Lower lobe of right lung (tissue), 2 donors: ENCODE results near the gene VAV2. TPM values are rescaled to one million over a fixed set of nuclear protein-coding genes. Genes with fewer than 3 reads are reported as not detected.
A peak's percentile ranks its signal among the peaks of the same experiment; 100 is the strongest.

Source experiments
- ATAC-seq, 2 donors: fragments of 200-7000 bp; cut with Tn5 transposase; one replicate each; pipeline ENCODE4 v1.9.1; 2020 to 2022; ENCODE audit warnings: mild to moderate bottlenecking in 2 of 2, moderate library complexity in 2 of 2
- DNase-seq: peaks from one replicate; pipeline ENCODE4 v3.0.0-alpha.2; 2020
- H3K27ac ChIP-seq: fragments of 200-600 bp; one replicate; pipeline ENCODE4 v1.8.0; 2022
- H3K27me3 ChIP-seq: fragments of 200-600 bp; one replicate; pipeline ENCODE4 v1.8.0; 2022; ENCODE audit warnings: low read depth
- H3K36me3 ChIP-seq: fragments of 200-600 bp; one replicate; pipeline ENCODE4 v1.8.0; 2022; ENCODE audit warnings: mild to moderate bottlenecking
- H3K4me1 ChIP-seq: fragments of 200-600 bp; one replicate; pipeline ENCODE4 v1.8.0; 2022
- H3K4me3 ChIP-seq: fragments of 200-600 bp; one replicate; pipeline ENCODE4 v1.8.0; 2022; ENCODE audit warnings: mild to moderate bottlenecking
- H3K9me3 ChIP-seq: fragments of 200-600 bp; one replicate; pipeline ENCODE4 v1.8.0; 2022
- intact Hi-C: fragments of 100-400 bp; cut with DNase I; formaldehyde crosslinking; loops from one replicate; pipeline ENCODE4 v1.11.0; 2022
- total RNA-seq: library from RNA; stranded (reverse); fragmentation: NEBNext Ultra II Directional; extraction: Animal tissue kit (Norgen Biotek cat#: 25700); gene quantifications from one replicate; pipeline ENCODE4 v1.2.1, GENCODE V29; 2021
- TF ChIP-seq, protein P1 (sequence below): fragments of 200-600 bp; IDR thresholded peaks from one replicate; pipeline ENCODE4 v1.8.0; 2022; ENCODE audit warnings: antibody characterized with exemption, mild to moderate bottlenecking
- donor health status: DM: no; HTN: yes; CAD: no; lungs with severe emphysema.

Gene VAV2
- total RNA-seq, 1 donor from 2014 or later: 26.9 TPM

DNA sequence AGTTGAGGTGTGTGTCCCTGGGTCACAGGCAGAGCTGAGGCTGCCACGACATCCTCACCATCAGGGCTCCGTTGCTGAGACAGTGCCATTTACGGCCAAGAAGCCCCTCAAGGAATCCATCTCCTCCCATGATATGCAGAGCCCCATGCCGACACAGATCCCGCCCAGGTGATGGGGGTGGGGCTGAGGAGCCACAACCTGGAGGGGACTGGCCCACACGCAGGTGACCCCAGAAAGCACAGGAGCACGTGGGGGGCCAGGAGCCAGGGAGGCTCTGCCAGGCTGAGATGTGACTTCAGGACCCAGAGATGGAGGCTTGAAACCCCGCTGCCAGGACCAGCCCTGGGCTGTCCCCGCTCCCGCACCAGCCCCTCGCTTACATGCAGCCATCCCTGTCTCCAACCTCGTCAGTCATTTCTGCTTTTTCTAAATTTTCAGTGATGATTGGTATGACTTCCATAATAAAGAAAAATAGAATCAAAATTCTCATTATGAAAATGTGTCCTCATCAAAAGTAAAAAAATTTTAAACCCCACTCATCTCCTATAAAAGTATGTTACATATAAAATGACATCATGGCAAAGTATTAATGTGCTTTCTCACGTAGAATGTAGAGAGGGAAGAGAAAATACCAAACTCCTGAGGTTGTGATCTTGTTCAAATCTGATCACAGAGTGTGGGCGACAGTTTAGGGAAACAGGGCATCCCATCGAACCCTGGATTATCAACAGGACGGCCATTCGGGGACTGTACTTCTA lies 155.9 kb downstream of the VAV2 start:
- ATAC-seq: no peak
- Histone ChIP-seq H3K36me3 (peaks cover 5% of the 10 kb centered on the region), H3K27me3 (no peaks in the 10 kb centered on the region), H3K9me3 (no peaks in the 10 kb centered on the region), H3K4me3 (no peak overlapping the region), H3K4me1 (peaks cover 8% of the 10 kb centered on the region), H3K27ac (no peak overlapping the region)
- DNase-seq: no peak
- TF ChIP-seq, protein P1, sequence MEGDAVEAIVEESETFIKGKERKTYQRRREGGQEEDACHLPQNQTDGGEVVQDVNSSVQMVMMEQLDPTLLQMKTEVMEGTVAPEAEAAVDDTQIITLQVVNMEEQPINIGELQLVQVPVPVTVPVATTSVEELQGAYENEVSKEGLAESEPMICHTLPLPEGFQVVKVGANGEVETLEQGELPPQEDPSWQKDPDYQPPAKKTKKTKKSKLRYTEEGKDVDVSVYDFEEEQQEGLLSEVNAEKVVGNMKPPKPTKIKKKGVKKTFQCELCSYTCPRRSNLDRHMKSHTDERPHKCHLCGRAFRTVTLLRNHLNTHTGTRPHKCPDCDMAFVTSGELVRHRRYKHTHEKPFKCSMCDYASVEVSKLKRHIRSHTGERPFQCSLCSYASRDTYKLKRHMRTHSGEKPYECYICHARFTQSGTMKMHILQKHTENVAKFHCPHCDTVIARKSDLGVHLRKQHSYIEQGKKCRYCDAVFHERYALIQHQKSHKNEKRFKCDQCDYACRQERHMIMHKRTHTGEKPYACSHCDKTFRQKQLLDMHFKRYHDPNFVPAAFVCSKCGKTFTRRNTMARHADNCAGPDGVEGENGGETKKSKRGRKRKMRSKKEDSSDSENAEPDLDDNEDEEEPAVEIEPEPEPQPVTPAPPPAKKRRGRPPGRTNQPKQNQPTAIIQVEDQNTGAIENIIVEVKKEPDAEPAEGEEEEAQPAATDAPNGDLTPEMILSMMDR: no peak
- intact Hi-C loops: no loop called here

DNA sequence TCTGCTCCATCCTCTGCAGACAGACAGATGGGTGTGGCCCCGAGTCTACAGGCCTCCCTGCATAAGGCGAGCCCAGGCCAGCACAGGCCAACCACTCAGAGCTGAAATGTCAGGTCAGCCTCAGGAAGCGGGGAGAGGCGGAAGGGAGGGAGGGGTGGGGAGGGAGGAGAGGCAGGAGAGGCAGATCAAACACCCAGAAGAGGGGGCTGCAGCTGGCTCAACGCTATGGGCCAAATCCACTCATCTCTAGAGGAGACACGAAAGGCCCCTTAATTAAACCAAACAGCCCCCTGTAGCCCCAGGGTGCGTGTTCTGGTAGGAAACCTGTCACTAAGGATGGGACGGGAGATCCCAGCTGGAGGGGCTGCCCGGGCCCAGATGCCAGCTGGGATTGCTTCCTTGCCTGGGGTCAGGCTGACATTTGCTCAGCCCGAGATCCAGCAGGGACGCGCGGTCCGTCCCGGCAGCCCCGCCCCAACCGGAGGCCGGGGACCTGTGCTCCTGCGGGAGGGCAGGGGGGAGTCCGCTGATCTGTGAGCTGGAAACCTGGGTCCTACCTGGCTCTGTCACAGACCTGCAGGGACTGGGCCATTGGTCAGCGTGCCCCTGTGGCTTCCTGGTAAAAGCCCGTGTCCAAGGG lies 156.7 kb downstream of the VAV2 start:
- Histone ChIP-seq H3K9me3 (no peaks in the 10 kb centered on the region), H3K27me3 (no peaks in the 10 kb centered on the region), H3K4me1 (peaks cover 8% of the 10 kb centered on the region), H3K36me3 (peaks cover 5% of the 10 kb centered on the region), H3K27ac (no peak overlapping the region), H3K4me3 (no peak overlapping the region)
- no peak for DNase-seq
- intact Hi-C loops: no loop called here
- TF ChIP-seq, protein P1: no peak
- ATAC-seq: no peak

DNA sequence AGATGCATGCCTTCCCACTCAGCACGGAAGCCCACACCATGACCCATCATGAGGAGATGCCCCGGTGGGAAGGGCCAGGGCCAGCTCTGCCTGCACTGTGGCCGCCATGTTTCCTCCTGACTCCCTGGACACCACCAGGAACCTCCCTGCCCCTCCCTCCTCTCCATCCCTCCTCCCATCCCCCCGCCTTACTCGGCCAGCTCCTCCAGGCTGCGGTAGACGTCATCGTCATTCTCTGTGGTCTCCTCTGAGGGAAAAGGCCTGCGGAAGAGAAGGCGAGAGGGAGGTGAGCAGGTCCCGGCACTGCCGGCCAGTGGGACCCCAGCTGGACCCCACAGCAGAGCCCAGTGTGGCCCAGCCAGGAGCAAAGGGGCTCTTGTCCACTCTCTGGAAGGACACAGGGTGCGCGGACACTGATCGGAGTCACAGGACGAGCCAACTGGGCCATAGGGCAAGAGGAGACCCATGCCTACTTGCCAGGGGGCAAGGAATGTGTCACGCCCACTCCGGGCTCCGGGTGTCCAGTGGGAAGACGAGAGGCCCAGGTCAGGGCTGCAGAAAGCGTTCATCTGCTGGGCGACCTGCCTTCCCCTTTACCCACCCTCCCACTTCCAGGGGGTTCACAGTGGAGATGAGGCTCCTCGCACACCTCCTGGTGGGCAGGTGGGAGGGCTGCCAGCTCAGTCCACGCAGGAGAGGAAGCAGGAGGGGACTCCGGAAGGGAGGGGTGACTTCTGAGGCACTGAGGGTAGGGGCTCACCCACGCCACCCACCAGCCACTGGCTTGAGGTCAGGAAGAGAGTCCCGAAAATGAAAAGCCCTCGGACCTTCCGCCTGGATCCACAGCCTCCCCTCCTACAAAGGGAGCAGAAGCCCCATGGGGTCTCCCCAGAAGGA lies 157.8 kb downstream of the VAV2 start:
- DNase-seq (no peak), ATAC-seq (peak in 1 of 2 donors; percentile 11)
- Histone ChIP-seq H3K9me3 (no peaks in the 10 kb centered on the region), H3K27me3 (no peaks in the 10 kb centered on the region), H3K36me3 (peaks cover 5% of the 10 kb centered on the region), H3K27ac (no peak overlapping the region), H3K4me1 (no peaks in the 10 kb centered on the region), H3K4me3 (no peak overlapping the region)
- intact Hi-C loops: no loop called here
- TF ChIP-seq, protein P1: no peak

DNA sequence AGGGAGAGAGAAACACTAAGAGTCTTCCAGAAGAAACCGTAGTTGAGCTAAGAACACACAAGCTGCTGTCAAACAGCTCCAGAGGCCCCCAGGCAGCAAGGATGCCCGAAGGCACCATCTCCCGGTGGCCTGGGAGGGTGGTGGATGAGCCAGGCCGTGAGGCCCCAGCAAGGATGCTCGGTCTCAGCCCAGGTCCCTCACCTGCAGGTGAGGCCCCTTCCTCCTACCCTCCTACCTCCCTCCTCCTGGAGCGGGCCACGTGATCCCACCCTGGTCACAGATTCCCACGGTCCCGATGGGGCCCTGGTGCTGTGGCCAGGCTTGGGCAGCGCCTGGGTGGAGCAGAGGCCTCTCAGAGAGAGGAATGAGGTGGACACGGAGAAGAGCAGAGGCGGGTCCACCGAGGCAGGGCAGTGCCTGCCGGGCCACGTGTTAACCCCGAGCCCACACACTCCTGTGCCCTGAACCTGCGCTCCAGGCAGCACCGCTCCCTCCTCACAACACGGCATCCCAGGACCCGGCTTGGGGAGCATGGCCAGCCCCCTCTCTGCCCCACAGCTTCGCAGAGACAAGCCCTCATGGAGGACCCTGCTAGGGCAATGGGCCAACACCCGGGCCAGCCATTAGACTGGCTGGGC lies 158.6 kb downstream of the VAV2 start:
- intact Hi-C loops: no loop called here
- Histone ChIP-seq H3K36me3 (peaks cover 5% of the 10 kb centered on the region), H3K27ac (no peak overlapping the region), H3K4me1 (no peaks in the 10 kb centered on the region), H3K4me3 (no peak overlapping the region), H3K9me3 (no peaks in the 10 kb centered on the region), H3K27me3 (no peaks in the 10 kb centered on the region)
- TF ChIP-seq, protein P1: no peak
- no peak for DNase-seq
- peak in 1 of 2 donors; percentile 17 for ATAC-seq

DNA sequence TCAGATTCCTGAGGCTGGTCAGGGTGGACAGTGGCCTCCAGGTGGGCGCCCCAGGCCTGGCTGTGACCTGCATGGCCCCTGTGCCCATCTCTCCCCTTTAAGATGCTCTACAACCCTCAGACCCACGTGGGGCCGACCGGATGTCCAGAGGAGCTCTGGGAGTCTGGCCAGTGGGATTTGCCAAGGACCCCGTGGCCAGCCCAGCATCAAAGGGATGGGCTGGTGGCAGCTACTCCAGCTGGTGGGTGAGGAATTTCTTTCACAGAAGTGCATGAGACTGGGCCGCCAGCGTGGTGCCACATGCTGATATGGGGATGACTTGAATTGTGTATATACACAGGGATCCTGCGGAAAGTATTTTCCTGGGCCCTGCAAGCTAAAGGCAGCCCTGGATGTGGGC lies 159.2 kb downstream of the VAV2 start:
- Histone ChIP-seq H3K4me3 (no peak overlapping the region), H3K4me1 (no peaks in the 10 kb centered on the region), H3K27me3 (no peaks in the 10 kb centered on the region), H3K27ac (no peak overlapping the region), H3K9me3 (no peaks in the 10 kb centered on the region), H3K36me3 (peaks cover 5% of the 10 kb centered on the region)
- DNase-seq: no peak
- ATAC-seq: no peak
- TF ChIP-seq, protein P1: no peak
- intact Hi-C loops: no loop called here
